Measurements from ENCODE around the gene PDK2.

PDK2 gene

GRCh38 chr17:50100921-50101345 lies 5.8 kb downstream of the PDK2 start:
- CTCF ChIA-PET: interaction anchor here (0.8 to 9.8 kb wide), 8 partner anchors 8 to 196 kb away, joined by 3 to 100 read pairs (median 18); partner anchors contain the start of gene PDK2
- no peak for DNase-seq (ENCODE audit: low read depth, low spot score)
- POLR2A ChIA-PET: no interaction called here

GRCh38 chr17:50101346-50102163 lies 6.4 kb downstream of the PDK2 start:
- TF ChIP-seq, protein P1, sequence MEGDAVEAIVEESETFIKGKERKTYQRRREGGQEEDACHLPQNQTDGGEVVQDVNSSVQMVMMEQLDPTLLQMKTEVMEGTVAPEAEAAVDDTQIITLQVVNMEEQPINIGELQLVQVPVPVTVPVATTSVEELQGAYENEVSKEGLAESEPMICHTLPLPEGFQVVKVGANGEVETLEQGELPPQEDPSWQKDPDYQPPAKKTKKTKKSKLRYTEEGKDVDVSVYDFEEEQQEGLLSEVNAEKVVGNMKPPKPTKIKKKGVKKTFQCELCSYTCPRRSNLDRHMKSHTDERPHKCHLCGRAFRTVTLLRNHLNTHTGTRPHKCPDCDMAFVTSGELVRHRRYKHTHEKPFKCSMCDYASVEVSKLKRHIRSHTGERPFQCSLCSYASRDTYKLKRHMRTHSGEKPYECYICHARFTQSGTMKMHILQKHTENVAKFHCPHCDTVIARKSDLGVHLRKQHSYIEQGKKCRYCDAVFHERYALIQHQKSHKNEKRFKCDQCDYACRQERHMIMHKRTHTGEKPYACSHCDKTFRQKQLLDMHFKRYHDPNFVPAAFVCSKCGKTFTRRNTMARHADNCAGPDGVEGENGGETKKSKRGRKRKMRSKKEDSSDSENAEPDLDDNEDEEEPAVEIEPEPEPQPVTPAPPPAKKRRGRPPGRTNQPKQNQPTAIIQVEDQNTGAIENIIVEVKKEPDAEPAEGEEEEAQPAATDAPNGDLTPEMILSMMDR (IDR thresholded peaks at IDR 0.05; ENCODE audit: insufficient read depth, low read length, missing control alignments): no peak
- H3K4me3 ChIP-seq (ENCODE audit: low read depth, low read length): no peak overlapping the region
- ChIA-PET POLR2A (no interaction called here), CTCF (interaction anchor here (1.2 to 8.7 kb wide), 6 partner anchors 9 to 195 kb away, joined by 3 to 92 read pairs (median 12); partner anchors contain the start of gene PDK2)
- DNase-seq (ENCODE audit: low read depth, low spot score): no peak

More at GRCh38 chr17:50100921-50101345, 5.8 kb downstream of the PDK2 start:
- H3K4me3 ChIP-seq (ENCODE audit: low read depth, low read length): no peak overlapping the region
- TF ChIP-seq, protein P1 (IDR thresholded peaks at IDR 0.05; ENCODE audit: insufficient read depth, low read length, missing control alignments): no peak

DNA sequence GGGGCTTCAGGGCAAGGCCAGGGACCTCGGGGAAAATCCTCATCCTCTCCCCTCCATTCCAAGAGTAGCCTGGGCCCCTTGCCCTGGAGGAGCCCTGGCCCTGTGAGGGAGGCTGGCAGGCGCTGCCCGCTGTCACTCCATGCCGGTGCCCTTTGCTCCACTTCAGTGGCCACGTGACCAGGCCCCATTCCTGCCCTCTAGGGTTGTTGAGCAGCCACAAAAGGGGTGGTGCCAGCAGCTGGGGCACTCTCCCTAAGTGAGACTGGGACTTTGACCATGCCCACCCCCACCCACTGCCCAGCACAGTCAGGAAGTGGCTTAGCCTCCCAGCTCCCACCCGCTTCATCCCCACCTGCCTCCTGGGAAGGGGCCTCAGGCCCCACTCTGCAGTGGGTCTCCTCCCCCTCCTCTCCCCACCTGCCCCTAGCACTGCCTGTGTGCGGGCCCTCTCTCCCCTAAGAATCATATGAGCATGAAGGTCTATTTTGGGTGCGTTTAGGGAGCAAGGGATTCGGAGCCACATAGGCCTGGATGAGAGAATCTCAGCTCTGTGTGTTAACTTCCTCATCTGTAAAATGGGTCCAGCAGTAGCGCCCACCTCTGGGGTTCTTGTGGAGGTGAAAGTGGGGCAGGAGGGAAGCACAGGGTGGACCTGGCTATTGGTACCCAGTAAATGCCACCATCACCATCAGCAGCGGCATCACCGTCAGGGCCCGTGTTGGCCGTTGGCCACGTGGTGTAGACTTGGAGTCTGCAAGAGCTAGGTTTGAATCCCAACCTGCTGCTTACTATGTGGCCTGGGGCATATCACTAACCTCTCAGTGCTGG lies 7.2 kb downstream of the PDK2 start:
- H3K4me3 ChIP-seq (ENCODE audit: low read depth, low read length): no peak overlapping the region
- ChIA-PET POLR2A (no interaction called here), CTCF (interaction anchor here (1.3 to 8.7 kb wide), 5 partner anchors 10 to 59 kb away, joined by 3 to 92 read pairs (median 5); partner anchors contain the start of gene PDK2)
- TF ChIP-seq, protein P1 (IDR thresholded peaks at IDR 0.05; ENCODE audit: insufficient read depth, low read length, missing control alignments): no peak
- DNase-seq (ENCODE audit: low read depth, low spot score): no peak

DNA sequence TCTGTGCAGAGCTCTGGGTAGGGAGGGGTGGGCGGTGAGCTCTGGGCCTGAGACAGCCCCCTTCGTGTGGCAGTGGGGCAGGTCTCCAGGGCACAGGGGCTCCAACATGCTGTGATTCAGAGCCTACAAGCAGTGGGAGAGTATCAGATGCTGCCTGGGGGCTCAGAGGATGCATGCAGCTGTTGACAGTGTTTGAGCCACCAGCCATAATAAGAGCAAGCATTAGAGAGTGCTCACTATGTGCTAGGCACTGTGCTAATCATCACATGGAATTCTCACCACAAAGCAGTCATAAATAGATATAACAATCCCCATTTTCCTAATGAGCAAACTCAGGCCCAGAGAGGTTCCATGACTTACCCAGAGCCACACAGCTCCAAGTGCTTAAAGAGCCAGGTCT lies 8.1 kb downstream of the PDK2 start:
- DNase-seq (ENCODE audit: low read depth, low spot score): no peak
- POLR2A ChIA-PET: no interaction called here
- TF ChIP-seq, protein P1 (IDR thresholded peaks at IDR 0.05; ENCODE audit: insufficient read depth, low read length, missing control alignments): no peak
- CTCF ChIA-PET: interaction anchor here (1.2 to 8.7 kb wide), 6 partner anchors 11 to 59 kb away, joined by 3 to 92 read pairs (median 4); partner anchors contain the start of gene PDK2
- no peak overlapping the region for H3K4me3 ChIP-seq (ENCODE audit: low read depth, low read length)

DNA sequence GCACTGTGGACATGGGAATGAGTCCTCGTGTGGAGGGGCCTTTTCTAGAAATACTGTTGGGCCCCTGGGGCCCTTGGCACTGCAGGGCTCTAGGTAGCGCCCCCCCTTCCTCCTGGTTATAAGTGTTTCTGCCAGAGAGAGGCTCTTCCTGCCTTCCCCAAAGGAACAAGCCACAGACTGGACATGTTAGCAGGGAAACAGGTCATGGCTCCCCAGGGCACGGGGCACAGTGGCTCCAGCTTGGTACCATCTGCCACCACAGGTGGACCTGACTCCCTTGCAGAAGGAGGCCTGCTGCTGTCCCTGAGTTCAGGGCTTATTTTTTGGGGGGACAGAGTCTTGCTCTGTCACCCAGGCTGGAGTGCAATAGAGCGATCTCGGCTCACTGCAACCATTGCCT lies 8.8 kb downstream of the PDK2 start:
- POLR2A ChIA-PET: interaction anchor here (0.6 kb wide), 1 partner anchor 129 kb away, joined by 3 read pairs; no protein-coding TSS in a partner anchor
- CTCF ChIA-PET: interaction anchor here (0.9 to 8.7 kb wide), 6 partner anchors 12 to 58 kb away, joined by 3 to 92 read pairs (median 4); partner anchors contain the start of gene PDK2
- H3K4me3 ChIP-seq (ENCODE audit: low read depth, low read length): no peak overlapping the region

More for the DNA sequence above, 8.8 kb downstream of the PDK2 start:
- no peak for DNase-seq (ENCODE audit: low read depth, low spot score)
- TF ChIP-seq, protein P1 (IDR thresholded peaks at IDR 0.05; ENCODE audit: insufficient read depth, low read length, missing control alignments): no peak

Data from AG04449 (cell line).